HepG2 (cell line): Measurements from ENCODE around the gene MTX1. TPM values are rescaled to one million over a fixed set of nuclear protein-coding genes. Genes with fewer than 3 reads are reported as not detected.
A peak's percentile ranks its signal among the peaks of the same experiment; 100 is the strongest.

Experiments used
- CREB1 ChIP-seq, 2 experiments: fragments of 450-650 bp in 1 of 2; IDR thresholded peaks; 2 replicates each; pipeline ENCODE4 v1.6.1; 2016 to 2017; ENCODE audit warnings: control low read depth in 1 of 2, mild to moderate bottlenecking in 1 of 2, missing compliant biosample characterization in 1 of 2, missing genetic modification characterization in 1 of 2
- POLR2A ChIP-seq, 2 experiments: IDR thresholded peaks; 2 replicates each; pipeline ENCODE4 v1.6.1; 2011; ENCODE audit warnings: low read depth in 2 of 2, low read length in 2 of 2, mild to moderate bottlenecking in 1 of 2, moderate library complexity in 1 of 2; ENCODE audit not compliant: insufficient read depth in 1 of 2
- polyA plus RNA-seq, 8 experiments: library from polyadenylated mRNA; depleted of rRNA in 3 of 8; stranded (reverse) in 7 of 8; unstranded in 1 of 8; fragments of >200 nt; fragmentation: Illumina TruSeq in 4 of 8; extraction: Trizol in 4 of 8; gene quantifications; 2 replicates each; pipeline versions ENCODE4 v1.2.1 to v1.2.3, GENCODE V29; 2011 to 2016; ENCODE audit warnings: low read depth in 4 of 8, missing spikeins in 1 of 8, mixed read lengths in 1 of 8; ENCODE audit not compliant: insufficient read depth in 1 of 8
- total RNA-seq, 5 experiments: library from RNA; depleted of rRNA; stranded (reverse); fragments of >200 nt; fragmentation: Illumina TruSeq; extraction: Trizol; gene quantifications; 2 replicates each; pipeline ENCODE4 v1.2.3, GENCODE V29; 2016; ENCODE audit warnings: low read depth in 1 of 5
- TF ChIP-seq, protein P1 (sequence below), 2 experiments: IDR thresholded peaks; 2 replicates each; pipeline ENCODE4 v1.6.1; 2011 to 2012; ENCODE audit warnings: low read length in 2 of 2, borderline replicate concordance in 1 of 2, low read depth in 1 of 2, mild to moderate bottlenecking in 1 of 2, moderate library complexity in 1 of 2
- TF ChIP-seq, protein P2 (sequence below): sonication (generic); formaldehyde crosslinking; IDR thresholded peaks from 2 replicates; pipeline ENCODE4 v1.4.0; 2020; ENCODE audit warnings: mild to moderate bottlenecking, missing genetic modification reagents
- TF ChIP-seq, protein P3 (sequence below): sonication (generic); formaldehyde crosslinking; IDR thresholded peaks from 2 replicates; pipeline ENCODE4 v1.4.0; 2020; ENCODE audit warnings: missing genetic modification reagents

MTX1 gene
- total and polyA plus RNA-seq, 2 of the 13 experiments (the other 11 are each of a cell fraction or from before 2014, with no cell fraction given) = 64.5 to 72.6 TPM

DNA sequence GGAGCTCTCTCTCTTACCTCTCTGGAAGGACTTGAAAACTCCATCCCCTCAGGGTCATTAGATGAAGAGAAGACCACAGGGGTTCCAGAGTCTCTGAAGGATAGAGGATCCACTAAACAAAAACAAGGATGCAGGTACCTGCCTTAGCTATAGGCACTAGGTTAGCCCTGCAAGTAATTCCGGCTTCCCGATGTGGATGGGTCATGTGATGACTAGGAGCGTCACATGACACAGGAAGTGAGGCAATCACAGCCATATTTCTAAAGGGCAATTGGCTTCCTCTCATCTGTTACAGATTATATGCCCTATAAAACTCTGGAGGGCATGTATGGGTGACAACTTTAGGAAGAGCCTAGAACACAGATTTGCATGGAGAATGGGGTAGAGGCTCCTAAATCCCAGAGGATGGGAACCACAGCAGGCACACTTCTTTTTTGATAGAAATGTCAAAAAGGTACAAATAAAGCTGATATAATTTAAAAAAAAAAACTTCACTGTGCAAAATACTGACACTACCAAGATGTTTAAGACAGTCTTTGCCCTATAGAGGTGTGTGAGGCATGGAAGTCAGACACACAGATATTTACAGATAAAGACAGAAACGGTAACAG, 32.7 kb downstream of the MTX1 start (continued):
- TF ChIP-seq CREB1 (IDR thresholded peaks at IDR 0.05) (peak; percentile 73), CREB1 (CRISPR knock-in tag; IDR thresholded peaks at IDR 0.05) (peak; percentile 77), POLR2A (IDR thresholded peaks at IDR 0.05; ENCODE audit: insufficient read depth in 1 of 2, low read depth in 2 of 2, low read length in 2 of 2) (peak in 1 of 2 experiments; percentile 22; a peak in 1 of 4 replicates)
- TF ChIP-seq, protein P1, sequence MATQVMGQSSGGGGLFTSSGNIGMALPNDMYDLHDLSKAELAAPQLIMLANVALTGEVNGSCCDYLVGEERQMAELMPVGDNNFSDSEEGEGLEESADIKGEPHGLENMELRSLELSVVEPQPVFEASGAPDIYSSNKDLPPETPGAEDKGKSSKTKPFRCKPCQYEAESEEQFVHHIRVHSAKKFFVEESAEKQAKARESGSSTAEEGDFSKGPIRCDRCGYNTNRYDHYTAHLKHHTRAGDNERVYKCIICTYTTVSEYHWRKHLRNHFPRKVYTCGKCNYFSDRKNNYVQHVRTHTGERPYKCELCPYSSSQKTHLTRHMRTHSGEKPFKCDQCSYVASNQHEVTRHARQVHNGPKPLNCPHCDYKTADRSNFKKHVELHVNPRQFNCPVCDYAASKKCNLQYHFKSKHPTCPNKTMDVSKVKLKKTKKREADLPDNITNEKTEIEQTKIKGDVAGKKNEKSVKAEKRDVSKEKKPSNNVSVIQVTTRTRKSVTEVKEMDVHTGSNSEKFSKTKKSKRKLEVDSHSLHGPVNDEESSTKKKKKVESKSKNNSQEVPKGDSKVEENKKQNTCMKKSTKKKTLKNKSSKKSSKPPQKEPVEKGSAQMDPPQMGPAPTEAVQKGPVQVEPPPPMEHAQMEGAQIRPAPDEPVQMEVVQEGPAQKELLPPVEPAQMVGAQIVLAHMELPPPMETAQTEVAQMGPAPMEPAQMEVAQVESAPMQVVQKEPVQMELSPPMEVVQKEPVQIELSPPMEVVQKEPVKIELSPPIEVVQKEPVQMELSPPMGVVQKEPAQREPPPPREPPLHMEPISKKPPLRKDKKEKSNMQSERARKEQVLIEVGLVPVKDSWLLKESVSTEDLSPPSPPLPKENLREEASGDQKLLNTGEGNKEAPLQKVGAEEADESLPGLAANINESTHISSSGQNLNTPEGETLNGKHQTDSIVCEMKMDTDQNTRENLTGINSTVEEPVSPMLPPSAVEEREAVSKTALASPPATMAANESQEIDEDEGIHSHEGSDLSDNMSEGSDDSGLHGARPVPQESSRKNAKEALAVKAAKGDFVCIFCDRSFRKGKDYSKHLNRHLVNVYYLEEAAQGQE (IDR thresholded peaks at IDR 0.05; ENCODE audit: borderline replicate concordance in 1 of 2, low read depth in 1 of 2, low read length in 2 of 2) = no peak
- TF ChIP-seq, protein P2, sequence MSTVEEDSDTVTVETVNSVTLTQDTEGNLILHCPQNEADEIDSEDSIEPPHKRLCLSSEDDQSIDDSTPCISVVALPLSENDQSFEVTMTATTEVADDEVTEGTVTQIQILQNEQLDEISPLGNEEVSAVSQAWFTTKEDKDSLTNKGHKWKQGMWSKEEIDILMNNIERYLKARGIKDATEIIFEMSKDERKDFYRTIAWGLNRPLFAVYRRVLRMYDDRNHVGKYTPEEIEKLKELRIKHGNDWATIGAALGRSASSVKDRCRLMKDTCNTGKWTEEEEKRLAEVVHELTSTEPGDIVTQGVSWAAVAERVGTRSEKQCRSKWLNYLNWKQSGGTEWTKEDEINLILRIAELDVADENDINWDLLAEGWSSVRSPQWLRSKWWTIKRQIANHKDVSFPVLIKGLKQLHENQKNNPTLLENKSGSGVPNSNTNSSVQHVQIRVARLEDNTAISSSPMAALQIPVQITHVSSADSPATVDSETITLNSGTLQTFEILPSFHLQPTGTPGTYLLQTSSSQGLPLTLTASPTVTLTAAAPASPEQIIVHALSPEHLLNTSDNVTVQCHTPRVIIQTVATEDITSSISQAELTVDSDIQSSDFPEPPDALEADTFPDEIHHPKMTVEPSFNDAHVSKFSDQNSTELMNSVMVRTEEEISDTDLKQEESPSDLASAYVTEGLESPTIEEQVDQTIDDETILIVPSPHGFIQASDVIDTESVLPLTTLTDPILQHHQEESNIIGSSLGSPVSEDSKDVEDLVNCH (CRISPR knock-in tag) = no peak
- TF ChIP-seq, protein P3, sequence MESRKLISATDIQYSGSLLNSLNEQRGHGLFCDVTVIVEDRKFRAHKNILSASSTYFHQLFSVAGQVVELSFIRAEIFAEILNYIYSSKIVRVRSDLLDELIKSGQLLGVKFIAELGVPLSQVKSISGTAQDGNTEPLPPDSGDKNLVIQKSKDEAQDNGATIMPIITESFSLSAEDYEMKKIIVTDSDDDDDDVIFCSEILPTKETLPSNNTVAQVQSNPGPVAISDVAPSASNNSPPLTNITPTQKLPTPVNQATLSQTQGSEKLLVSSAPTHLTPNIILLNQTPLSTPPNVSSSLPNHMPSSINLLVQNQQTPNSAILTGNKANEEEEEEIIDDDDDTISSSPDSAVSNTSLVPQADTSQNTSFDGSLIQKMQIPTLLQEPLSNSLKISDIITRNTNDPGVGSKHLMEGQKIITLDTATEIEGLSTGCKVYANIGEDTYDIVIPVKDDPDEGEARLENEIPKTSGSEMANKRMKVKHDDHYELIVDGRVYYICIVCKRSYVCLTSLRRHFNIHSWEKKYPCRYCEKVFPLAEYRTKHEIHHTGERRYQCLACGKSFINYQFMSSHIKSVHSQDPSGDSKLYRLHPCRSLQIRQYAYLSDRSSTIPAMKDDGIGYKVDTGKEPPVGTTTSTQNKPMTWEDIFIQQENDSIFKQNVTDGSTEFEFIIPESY (CRISPR knock-in tag) = peak; percentile 40; the same call in 1 of the 2 replicates
